ENCODE measurements around the gene PTPN21. TPM values are rescaled to one million over a fixed set of nuclear protein-coding genes. Genes with fewer than 3 reads are reported as not detected.

The PTPN21 gene
- total RNA-seq, 1 donor = 17.4 TPM

GRCh38 chr14:88437658-88438057, 117.1 kb downstream of the PTPN21 start:
- DNase-seq (ENCODE audit: insufficient read length, low spot score, missing footprints) = no peak
- Histone ChIP-seq H3K36me3 (ENCODE audit: insufficient read depth, low read length) (no peaks in the 10 kb centered on the region), H4K20me1 (ENCODE audit: insufficient read depth, low read length) (no peaks in the 10 kb centered on the region), H3K27ac (ENCODE audit: low read depth, low read length) (no peak overlapping the region), H3K4me3 (ENCODE audit: insufficient read depth, low read length) (no peak overlapping the region), H3K27me3 (ENCODE audit: insufficient read depth, low read length) (no peaks in the 10 kb centered on the region), H3K4me1 (ENCODE audit: insufficient read depth, low read length) (no peaks in the 10 kb centered on the region), H3K79me2 (ENCODE audit: insufficient read depth, low read length) (no peaks in the 10 kb centered on the region), H3K9me3 (ENCODE audit: low read depth, low read length) (no peaks in the 10 kb centered on the region), H3K4me2 (ENCODE audit: insufficient read depth, low read length) (no peak overlapping the region), H2AFZ (ENCODE audit: low read length) (no peak overlapping the region)
- TF ChIP-seq CTCF (IDR thresholded peaks at IDR 0.05; ENCODE audit: extremely low read depth, low read depth, low read length) = peak; percentile 42

GRCh38 chr14:88430976-88431375, 123.8 kb downstream of the PTPN21 start:
- no peaks in the 10 kb centered on the region for H3K36me3 ChIP-seq (ENCODE audit: insufficient read depth, low read length)
- H3K4me1 ChIP-seq (ENCODE audit: insufficient read depth, low read length) = peaks cover 13% of the 10 kb centered on the region
- H3K4me2 ChIP-seq (ENCODE audit: insufficient read depth, low read length) = no peak overlapping the region
- H4K20me1 ChIP-seq (ENCODE audit: insufficient read depth, low read length) = no peaks in the 10 kb centered on the region
- no peaks in the 10 kb centered on the region for H3K79me2 ChIP-seq (ENCODE audit: insufficient read depth, low read length)
- H3K4me3 ChIP-seq (ENCODE audit: insufficient read depth, low read length) = no peak overlapping the region
- H2AFZ ChIP-seq (ENCODE audit: low read length) = no peak overlapping the region
- DNase-seq (ENCODE audit: insufficient read length, low spot score, missing footprints) = no peak
- no peak for TF ChIP-seq CTCF (IDR thresholded peaks at IDR 0.05; ENCODE audit: extremely low read depth, low read depth, low read length)
- no peaks in the 10 kb centered on the region for H3K9me3 ChIP-seq (ENCODE audit: low read depth, low read length)
- H3K27ac ChIP-seq (ENCODE audit: low read depth, low read length) = no peak overlapping the region
- H3K27me3 ChIP-seq (ENCODE audit: insufficient read depth, low read length) = no peaks in the 10 kb centered on the region

DNA sequence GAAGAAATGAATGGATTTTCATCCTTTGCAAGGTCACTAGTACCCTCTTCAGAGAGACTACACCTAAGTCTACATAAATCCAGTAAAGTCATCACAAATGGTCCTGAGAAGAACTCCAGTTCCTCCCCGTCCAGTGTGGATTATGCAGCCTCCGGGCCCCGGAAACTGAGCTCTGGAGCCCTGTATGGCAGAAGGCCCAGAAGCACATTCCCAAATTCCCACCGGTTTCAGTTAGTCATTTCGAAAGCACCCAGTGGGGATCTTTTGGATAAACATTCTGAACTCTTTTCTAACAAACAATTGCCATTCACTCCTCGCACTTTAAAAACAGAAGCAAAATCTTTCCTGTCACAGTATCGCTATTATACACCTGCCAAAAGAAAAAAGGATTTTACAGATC, 128.5 kb downstream of the PTPN21 start:
- no peaks in the 10 kb centered on the region for H3K79me2 ChIP-seq (ENCODE audit: insufficient read depth, low read length)
- H3K4me3 ChIP-seq (ENCODE audit: insufficient read depth, low read length) = no peak overlapping the region
- peak; percentile 44 for DNase-seq (ENCODE audit: insufficient read length, low spot score, missing footprints)
- no peaks in the 10 kb centered on the region for H3K27me3 ChIP-seq (ENCODE audit: insufficient read depth, low read length)
- H2AFZ ChIP-seq (ENCODE audit: low read length) = no peak overlapping the region
- H4K20me1 ChIP-seq (ENCODE audit: insufficient read depth, low read length) = no peaks in the 10 kb centered on the region
- H3K4me1 ChIP-seq (ENCODE audit: insufficient read depth, low read length) = peaks cover 39% of the 10 kb centered on the region
- peak overlapping the region; percentile 34 for H3K27ac ChIP-seq (ENCODE audit: low read depth, low read length)
- no peaks in the 10 kb centered on the region for H3K9me3 ChIP-seq (ENCODE audit: low read depth, low read length)
- no peak for TF ChIP-seq CTCF (IDR thresholded peaks at IDR 0.05; ENCODE audit: extremely low read depth, low read depth, low read length)
- no peaks in the 10 kb centered on the region for H3K36me3 ChIP-seq (ENCODE audit: insufficient read depth, low read length)
- H3K4me2 ChIP-seq (ENCODE audit: insufficient read depth, low read length) = peak overlapping the region; percentile 62

GRCh38 chr14:88424573-88424972, 130.2 kb downstream of the PTPN21 start:
- H3K9me3 ChIP-seq (ENCODE audit: low read depth, low read length) = no peaks in the 10 kb centered on the region
- DNase-seq (ENCODE audit: insufficient read length, low spot score, missing footprints) = peak; percentile 0
- H3K27me3 ChIP-seq (ENCODE audit: insufficient read depth, low read length) = no peaks in the 10 kb centered on the region
- no peaks in the 10 kb centered on the region for H4K20me1 ChIP-seq (ENCODE audit: insufficient read depth, low read length)
- no peak overlapping the region for H3K4me2 ChIP-seq (ENCODE audit: insufficient read depth, low read length)
- H3K4me1 ChIP-seq (ENCODE audit: insufficient read depth, low read length) = peaks cover 39% of the 10 kb centered on the region
- TF ChIP-seq CTCF (IDR thresholded peaks at IDR 0.05; ENCODE audit: extremely low read depth, low read depth, low read length) = no peak
- H2AFZ ChIP-seq (ENCODE audit: low read length) = no peak overlapping the region
- H3K36me3 ChIP-seq (ENCODE audit: insufficient read depth, low read length) = no peaks in the 10 kb centered on the region
- no peak overlapping the region for H3K4me3 ChIP-seq (ENCODE audit: insufficient read depth, low read length)
- H3K79me2 ChIP-seq (ENCODE audit: insufficient read depth, low read length) = no peaks in the 10 kb centered on the region
- no peak overlapping the region for H3K27ac ChIP-seq (ENCODE audit: low read depth, low read length)

All from osteoblast (primary cell).